GM12801 (cell line): ENCODE results near the gene C2orf49.

Experiments
- TF ChIP-seq, protein P1 (sequence below): IDR thresholded peaks from one replicate; pipeline ENCODE4 v1.5.1; 2011; ENCODE audit warnings: control low read depth; ENCODE audit not compliant: insufficient read length; ENCODE audit errors: extremely low read depth

C2orf49 gene

DNA sequence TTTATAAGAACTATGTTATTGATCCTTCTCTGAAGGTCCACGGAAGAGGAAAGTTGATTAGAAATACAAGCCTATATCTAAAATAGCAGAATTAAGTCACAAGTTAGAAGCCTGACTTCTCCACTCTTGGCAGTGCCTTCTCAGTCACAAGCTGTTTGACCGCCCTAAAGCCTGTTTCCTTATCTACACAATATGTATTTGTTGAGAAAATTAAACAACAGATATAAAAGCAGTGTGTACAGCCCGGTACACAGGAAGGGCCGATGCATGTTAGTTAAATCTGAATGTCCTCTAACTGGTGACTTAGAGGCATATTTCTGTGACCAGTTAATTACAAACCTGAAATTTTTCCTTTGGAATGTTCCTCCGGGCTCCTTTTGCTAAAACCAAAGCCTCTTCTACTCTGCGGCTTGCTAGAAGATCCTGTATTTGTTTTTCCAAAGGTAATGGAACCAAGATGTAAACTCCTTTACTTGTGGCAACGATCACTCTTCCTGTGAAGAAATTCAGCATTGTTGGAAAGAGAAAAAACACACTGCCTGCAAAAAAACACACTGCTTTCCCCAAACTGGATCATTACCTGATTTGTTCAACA is 41.2 kb upstream of the C2orf49 start:
- TF ChIP-seq, protein P1, sequence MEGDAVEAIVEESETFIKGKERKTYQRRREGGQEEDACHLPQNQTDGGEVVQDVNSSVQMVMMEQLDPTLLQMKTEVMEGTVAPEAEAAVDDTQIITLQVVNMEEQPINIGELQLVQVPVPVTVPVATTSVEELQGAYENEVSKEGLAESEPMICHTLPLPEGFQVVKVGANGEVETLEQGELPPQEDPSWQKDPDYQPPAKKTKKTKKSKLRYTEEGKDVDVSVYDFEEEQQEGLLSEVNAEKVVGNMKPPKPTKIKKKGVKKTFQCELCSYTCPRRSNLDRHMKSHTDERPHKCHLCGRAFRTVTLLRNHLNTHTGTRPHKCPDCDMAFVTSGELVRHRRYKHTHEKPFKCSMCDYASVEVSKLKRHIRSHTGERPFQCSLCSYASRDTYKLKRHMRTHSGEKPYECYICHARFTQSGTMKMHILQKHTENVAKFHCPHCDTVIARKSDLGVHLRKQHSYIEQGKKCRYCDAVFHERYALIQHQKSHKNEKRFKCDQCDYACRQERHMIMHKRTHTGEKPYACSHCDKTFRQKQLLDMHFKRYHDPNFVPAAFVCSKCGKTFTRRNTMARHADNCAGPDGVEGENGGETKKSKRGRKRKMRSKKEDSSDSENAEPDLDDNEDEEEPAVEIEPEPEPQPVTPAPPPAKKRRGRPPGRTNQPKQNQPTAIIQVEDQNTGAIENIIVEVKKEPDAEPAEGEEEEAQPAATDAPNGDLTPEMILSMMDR = no peak

DNA sequence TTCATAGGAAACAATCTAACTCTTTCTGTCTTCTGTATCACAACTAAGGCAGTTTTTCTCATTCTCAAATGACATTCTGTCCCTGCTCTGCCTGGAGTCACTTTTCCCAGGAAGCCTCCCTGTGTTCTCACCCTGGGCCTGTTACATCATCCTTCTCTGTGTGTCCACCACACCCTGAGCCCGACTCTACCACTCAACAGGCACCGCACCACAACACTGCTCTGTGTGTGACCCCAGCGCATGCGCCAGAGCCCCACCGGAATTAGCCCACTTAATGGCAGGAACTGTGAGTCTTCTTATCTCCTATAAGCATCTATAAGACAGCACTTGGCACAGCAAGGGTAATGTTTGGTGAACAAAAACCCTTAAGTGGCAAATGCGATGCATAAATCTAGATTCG is 40.1 kb upstream of the C2orf49 start:
- TF ChIP-seq, protein P1 = no peak

DNA sequence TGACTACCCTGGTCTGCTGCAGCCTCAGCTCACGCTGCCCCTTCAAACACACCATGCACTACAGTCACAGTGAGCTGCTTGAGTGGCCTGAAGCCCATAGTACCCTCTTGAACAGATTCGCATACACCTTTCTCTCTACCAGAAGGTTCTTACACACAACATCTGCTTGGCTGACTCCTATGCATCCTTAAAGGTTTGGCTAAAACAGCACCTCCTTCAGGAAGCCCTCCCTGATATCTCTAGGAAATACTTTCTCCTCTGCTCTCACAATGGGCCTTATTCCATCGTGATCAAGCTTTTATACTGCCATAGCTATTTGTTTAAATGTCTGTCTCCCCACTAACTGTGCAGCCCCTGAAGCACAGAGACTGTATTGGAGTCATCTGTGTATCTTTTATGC is 39.3 kb upstream of the C2orf49 start:
- TF ChIP-seq, protein P1 = no peak

DNA sequence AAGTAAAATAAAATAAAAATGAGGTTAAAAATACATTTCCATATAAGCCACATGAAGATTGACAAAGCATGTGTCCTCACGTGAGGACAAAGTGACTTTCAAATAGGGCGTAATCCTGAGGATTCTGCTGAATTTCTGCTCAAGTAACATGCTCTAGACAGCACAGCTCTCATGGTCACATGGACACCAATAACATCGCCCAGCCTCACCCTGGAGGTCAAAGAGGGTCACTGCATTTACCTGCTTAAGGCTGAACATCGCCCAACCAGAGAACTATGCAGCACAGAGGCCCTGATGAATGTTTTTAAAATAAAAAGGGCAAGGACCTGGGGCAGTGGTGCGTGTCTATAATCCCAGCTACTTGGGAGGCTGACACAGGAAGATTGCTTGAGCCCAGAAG is 38.0 kb upstream of the C2orf49 start:
- TF ChIP-seq, protein P1 = no peak

DNA sequence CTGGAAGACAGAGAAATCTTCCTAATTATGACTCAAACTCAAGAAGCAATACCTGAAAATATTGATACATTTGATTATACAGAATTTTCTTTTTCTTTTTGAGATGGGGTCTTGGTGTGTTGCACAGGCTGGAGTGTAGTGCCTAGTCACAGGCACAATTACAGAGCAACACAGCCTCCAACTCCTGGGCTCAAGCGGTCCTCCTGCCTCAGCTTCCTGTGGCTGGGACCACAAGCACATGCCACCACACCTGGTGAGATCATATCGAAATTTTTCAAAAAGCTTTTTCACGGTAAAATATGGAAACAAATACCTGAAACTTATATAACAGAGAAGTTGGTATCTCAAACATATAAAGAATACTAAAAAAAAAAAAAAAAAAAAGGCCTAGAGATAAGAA is 35.7 kb upstream of the C2orf49 start:
- TF ChIP-seq, protein P1 = no peak

DNA sequence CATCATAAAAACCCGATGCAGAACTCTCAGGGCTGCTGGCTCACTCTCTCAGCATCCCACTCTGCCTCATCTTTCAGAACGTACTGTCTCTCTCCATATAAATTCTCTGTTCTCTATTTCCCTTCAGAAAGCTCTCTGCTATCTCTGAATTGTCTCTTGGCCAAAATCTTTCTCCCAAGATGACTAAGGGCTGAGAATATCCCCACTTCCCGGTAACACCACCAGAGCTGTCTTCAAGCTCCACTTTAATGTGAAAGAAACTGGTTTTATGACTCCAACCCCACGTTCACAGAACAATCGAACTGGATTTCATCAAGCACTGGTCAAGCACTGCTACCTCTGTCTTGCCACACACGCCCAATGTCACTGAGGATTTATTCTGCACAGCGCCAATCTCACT is 30.2 kb upstream of the C2orf49 start:
- TF ChIP-seq, protein P1 = no peak

DNA sequence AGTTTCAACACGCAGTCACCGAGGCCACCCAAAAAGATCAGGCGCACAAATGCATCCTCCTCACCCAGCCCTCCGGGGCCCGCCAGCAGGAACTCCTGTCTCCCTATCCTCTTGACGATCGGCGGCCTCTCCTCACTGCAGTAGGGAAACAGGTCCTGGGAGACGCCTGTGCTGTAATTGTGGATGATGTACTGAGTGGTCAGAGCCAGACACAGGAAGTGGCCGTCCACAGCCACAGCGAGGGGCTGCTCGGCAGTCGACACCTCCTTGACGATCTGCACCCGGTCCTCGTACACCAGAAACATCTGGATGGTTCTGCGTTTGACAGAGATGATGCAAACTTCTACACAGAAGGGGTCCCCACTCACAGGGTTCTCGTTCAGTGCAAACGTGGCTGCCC is 29.8 kb upstream of the C2orf49 start:
- TF ChIP-seq, protein P1 = no peak
